ENCODE data around the gene RAB27B.

RAB27B gene

GRCh38 chr18:54843314-54843713, 15.0 kb downstream of the RAB27B start (continued):
- no peak for TF ChIP-seq CSRNP3 (CRISPR knock-in tag; IDR thresholded peaks at IDR 0.05)
- no peak for TF ChIP-seq CSDC2 (CRISPR knock-in tag; IDR thresholded peaks at IDR 0.05)
- no peak for TF ChIP-seq TOX (CRISPR knock-in tag; IDR thresholded peaks at IDR 0.05; ENCODE audit: borderline replicate concordance)

GRCh38 chr18:54845787-54846186, 17.5 kb downstream of the RAB27B start:
- no peak for ATAC-seq
- TF ChIP-seq BACH2 (CRISPR knock-in tag; IDR thresholded peaks at IDR 0.05; ENCODE audit: borderline replicate concordance), result no peak
- TF ChIP-seq CSDC2 (CRISPR knock-in tag; IDR thresholded peaks at IDR 0.05), result no peak
- no peak for TF ChIP-seq TCF4 (CRISPR knock-in tag; IDR thresholded peaks at IDR 0.05; ENCODE audit: borderline replicate concordance)
- no peak for TF ChIP-seq OSR1 (CRISPR knock-in tag; IDR thresholded peaks at IDR 0.05)

- no peak for ATAC-seq
- TF ChIP-seq POU6F1 (CRISPR knock-in tag; IDR thresholded peaks at IDR 0.05; ENCODE audit: borderline replicate concordance, low read depth), result no peak
- no peak for TF ChIP-seq ZC3H10 (CRISPR knock-in tag; IDR thresholded peaks at IDR 0.05)
- no peak for TF ChIP-seq CSDC2 (CRISPR knock-in tag; IDR thresholded peaks at IDR 0.05)
- no peak for TF ChIP-seq ZNF70 (CRISPR knock-in tag; IDR thresholded peaks at IDR 0.05)
- TF ChIP-seq ZNF565 (CRISPR knock-in tag; conservative IDR thresholded peaks at IDR 0.05; ENCODE audit: low read depth), result no peak
- TF ChIP-seq ZNF8 (CRISPR knock-in tag; IDR thresholded peaks at IDR 0.05), result no peak
- no peak for TF ChIP-seq ESRRG (CRISPR knock-in tag; IDR thresholded peaks at IDR 0.05)
- no peak for TF ChIP-seq GLIS3 (CRISPR knock-in tag; IDR thresholded peaks at IDR 0.05)
- no peak for TF ChIP-seq PPARA (CRISPR knock-in tag; IDR thresholded peaks at IDR 0.05; ENCODE audit: borderline replicate concordance)
- TF ChIP-seq CREB5 (CRISPR knock-in tag; IDR thresholded peaks at IDR 0.05; ENCODE audit: low read depth), result no peak
- TF ChIP-seq SNAI2 (CRISPR knock-in tag; IDR thresholded peaks at IDR 0.05), result no peak
- no peak for TF ChIP-seq TSHZ2 (CRISPR knock-in tag; IDR thresholded peaks at IDR 0.05)
- TF ChIP-seq BACH2 (CRISPR knock-in tag; IDR thresholded peaks at IDR 0.05; ENCODE audit: borderline replicate concordance), result no peak
- TF ChIP-seq OSR1 (CRISPR knock-in tag; IDR thresholded peaks at IDR 0.05), result no peak
- no peak for TF ChIP-seq ZFP3 (CRISPR knock-in tag; IDR thresholded peaks at IDR 0.05)
- TF ChIP-seq ISL1 (CRISPR knock-in tag; IDR thresholded peaks at IDR 0.05), result no peak
- no peak for TF ChIP-seq TOX (CRISPR knock-in tag; IDR thresholded peaks at IDR 0.05; ENCODE audit: borderline replicate concordance)
- TF ChIP-seq ZFP30 (CRISPR knock-in tag; IDR thresholded peaks at IDR 0.05), result no peak
Measured at GRCh38 chr18:54848121-54848520, 19.8 kb downstream of the RAB27B start.

- no peak for TF ChIP-seq POU6F1 (CRISPR knock-in tag; IDR thresholded peaks at IDR 0.05; ENCODE audit: borderline replicate concordance, low read depth)
- TF ChIP-seq GLIS3 (CRISPR knock-in tag; IDR thresholded peaks at IDR 0.05), result no peak
- no peak for TF ChIP-seq CREB5 (CRISPR knock-in tag; IDR thresholded peaks at IDR 0.05; ENCODE audit: low read depth)
- TF ChIP-seq PATZ1 (CRISPR knock-in tag; IDR thresholded peaks at IDR 0.05; ENCODE audit: borderline replicate concordance), result no peak
Measured at GRCh38 chr18:54849683-54850082, 21.4 kb downstream of the RAB27B start.

More at GRCh38 chr18:54849683-54850082, 21.4 kb downstream of the RAB27B start:
- no peak for ATAC-seq

Measured in SK-N-SH treated with all-trans-retinoic acid at 6 μM for 48 hours (cell line).